Renal cortex interstitium (tissue), 11 donors: ENCODE data around the gene TTC28. TPM values are rescaled to one million over a fixed set of nuclear protein-coding genes. Genes with fewer than 3 reads are reported as not detected.
"Not testable (repeated sequence)": the region's sequence is repeated elsewhere in the genome, so short reads cannot be mapped to it uniquely, and the experiment has no call there.

Experiments used
- DNase-seq, 11 donors: peaks; one replicate each; pipeline ENCODE4 v3.0.0-alpha.2; 2013; ENCODE audit warnings: low read depth in 9 of 11, low spot score in 4 of 11; ENCODE audit errors: extremely low read depth in 1 of 11
- polyA plus RNA-seq, 3 donors: library from polyadenylated mRNA; unstranded; fragments of 120-200 nt; gene quantifications; one replicate each; pipeline ENCODE4 v1.2.1, GENCODE V29; 2013; ENCODE audit not compliant: insufficient read length in 3 of 3

TTC28 gene
- polyA plus RNA-seq, 3 donors: 33.1 to 43.1 (median 35.9) TPM

GRCh38 chr22:28689796-28690195 is 10.2 kb upstream of the TTC28 start:
- DNase-seq: not testable (repeated sequence)

- not testable (repeated sequence) for DNase-seq
Observed at GRCh38 chr22:28682966-28683365, 3.3 kb upstream of the TTC28 start.

- DNase-seq: not testable (repeated sequence)
Observed at GRCh38 chr22:28680813-28681490, 1.3 kb upstream of the TTC28 start.

GRCh38 chr22:28678778-28679610 is 646 bp downstream of the TTC28 start:
- DNase-seq: peak in 1 of 11 donors; percentile 7

GRCh38 chr22:28678170-28678569 is 1.5 kb downstream of the TTC28 start:
- not testable (repeated sequence) for DNase-seq

GRCh38 chr22:28674121-28674563 is 5.5 kb downstream of the TTC28 start:
- DNase-seq: no peak

GRCh38 chr22:28670756-28671155 is 8.9 kb downstream of the TTC28 start:
- DNase-seq: no peak

- no peak for DNase-seq
Observed at GRCh38 chr22:28670161-28670560, 9.5 kb downstream of the TTC28 start.

GRCh38 chr22:28669387-28669786 is 10.3 kb downstream of the TTC28 start:
- DNase-seq: no peak

- not testable (repeated sequence) for DNase-seq
Observed at GRCh38 chr22:28663569-28663942, 16.1 kb downstream of the TTC28 start.

GRCh38 chr22:28658448-28658847 is 21.2 kb downstream of the TTC28 start:
- DNase-seq: no peak

GRCh38 chr22:28656181-28656580 is 23.5 kb downstream of the TTC28 start:
- no peak for DNase-seq

GRCh38 chr22:28650463-28650862 is 29.2 kb downstream of the TTC28 start:
- DNase-seq: no peak

GRCh38 chr22:28648792-28649191 is 30.8 kb downstream of the TTC28 start:
- no peak for DNase-seq

- DNase-seq: no peak
Observed at GRCh38 chr22:28647216-28647615, 32.4 kb downstream of the TTC28 start.

GRCh38 chr22:28639321-28639720 is 40.3 kb downstream of the TTC28 start:
- DNase-seq: no peak

- no peak for DNase-seq
Observed at GRCh38 chr22:28637225-28637624, 42.4 kb downstream of the TTC28 start.

- DNase-seq: no peak
Observed at GRCh38 chr22:28630177-28630574, 49.5 kb downstream of the TTC28 start.

GRCh38 chr22:28629420-28630176 is 50.0 kb downstream of the TTC28 start:
- DNase-seq: no peak

- no peak for DNase-seq
Observed at GRCh38 chr22:28628766-28629165, 50.9 kb downstream of the TTC28 start.
